Activated CD8-positive, alpha-beta memory T cell treated with anti-CD3 and anti-CD28 coated beads, Interleukin-2, amount 10 ng/mL, durations not matched to agents 7 days and 5 days (primary cell): ENCODE data around the gene CENPVL2. TPM values are rescaled to one million over a fixed set of nuclear protein-coding genes. Genes with fewer than 3 reads are reported as not detected.

Source experiments
- total RNA-seq, 2 experiments: library from RNA; stranded (reverse); gene quantifications; one replicate each; pipeline ENCODE4 v1.2.3, GENCODE V29; 2021

The CENPVL2 gene
- total RNA-seq, 2 experiments from 2014 or later = not detected

Other genes with a start within 250 kb of the CENPVL2 start
- 1 to 10 TPM in 1 of 2 experiments, under 1 TPM in 1; 0.79 to 1.5 TPM for gene NUDT11, start 186.2 kb downstream of the CENPVL2 start, total RNA-seq
- gene CENPVL3, start 63.9 kb downstream of the CENPVL2 start, total RNA-seq = not detected
- gene CENPVL1, start 27.7 kb upstream of the CENPVL2 start, total RNA-seq = not detected
- 10 to 100 TPM in 1 of 2 experiments, 1 to 10 TPM in 1; 9.7 to 10.8 TPM for gene GSPT2, start 60.6 kb upstream of the CENPVL2 start, total RNA-seq
- gene MAGED1, start 210.8 kb upstream of the CENPVL2 start, total RNA-seq = 10 to 100 TPM; 30.3 to 33.4 TPM